Ishikawa (cell line): ENCODE data around the gene AMMECR1.

Experiments used
- CEBPB ChIP-seq: IDR thresholded peaks from 2 replicates; pipeline ENCODE4 v1.6.1; 2012
- EP300 ChIP-seq: IDR thresholded peaks from 2 replicates; pipeline ENCODE4 v1.6.1; 2012; ENCODE audit warnings: borderline replicate concordance
- FOXM1 ChIP-seq: IDR thresholded peaks from 2 replicates; pipeline ENCODE4 v1.6.1; 2012; ENCODE audit warnings: low read depth, borderline replicate concordance
- TAF1 ChIP-seq: IDR thresholded peaks from 2 replicates; pipeline ENCODE4 v1.6.1; 2012; ENCODE audit warnings: low read depth, mild to moderate bottlenecking
- TCF12 ChIP-seq: IDR thresholded peaks from 2 replicates; pipeline ENCODE4 v1.6.1; 2012; ENCODE audit warnings: low read depth
- ZBTB7A ChIP-seq: IDR thresholded peaks from 2 replicates; pipeline ENCODE4 v1.6.1; 2012; ENCODE audit warnings: low read depth

DNA sequence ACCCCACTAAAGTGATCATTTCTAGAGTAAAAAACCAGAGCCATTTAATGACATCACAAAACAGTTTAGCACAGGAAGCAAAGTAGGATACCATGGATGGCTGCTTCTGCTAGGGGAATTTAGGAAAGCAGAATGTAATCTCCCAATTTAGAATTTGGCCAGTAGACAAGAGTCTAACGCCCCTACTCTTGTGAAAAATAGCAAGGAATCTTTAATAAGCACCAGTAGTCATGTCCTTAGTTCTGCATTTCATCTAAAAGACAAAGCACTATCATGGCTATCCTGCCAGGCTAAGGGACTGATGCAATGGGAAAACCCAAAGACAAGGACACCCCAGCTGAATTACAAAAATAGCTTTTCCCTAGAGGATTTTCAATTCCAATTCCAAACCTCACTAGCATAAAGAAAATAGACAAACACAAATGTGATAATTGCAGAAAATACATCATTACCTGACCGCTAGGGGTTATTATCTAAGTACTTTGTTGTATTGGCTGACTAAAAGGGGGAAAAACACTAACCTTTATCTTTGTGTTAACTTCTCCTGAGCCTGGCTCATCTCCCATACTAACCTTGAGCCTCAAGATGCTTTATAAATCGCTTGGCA is 2.6 kb upstream of the AMMECR1 start:
- TF ChIP-seq TCF12 (no peak), ZBTB7A (no peak), TAF1 (no peak), EP300 (no peak), CEBPB (no peak), FOXM1 (no peak)
